Psoas muscle (tissue), 8 donors: ENCODE results near the gene SLC2A2. TPM values are rescaled to one million over a fixed set of nuclear protein-coding genes. Genes with fewer than 3 reads are reported as not detected.

Experiments used
- ATAC-seq, 4 donors: fragments of 200-7000 bp; cut with Tn5 transposase; one replicate each; pipeline ENCODE4 v1.9.1; 2020; ENCODE audit warnings: moderate library complexity in 3 of 4, mild to moderate bottlenecking in 2 of 4
- DNase-seq, 2 donors: peaks; one replicate each; pipeline ENCODE4 v3.0.0-alpha.2; 2020
- H3K27ac ChIP-seq: fragments of 200-600 bp; one replicate; pipeline ENCODE4 v1.8.0; 2022
- H3K27me3 ChIP-seq, 3 donors: fragments of 200-600 bp in 1 of 3; one replicate each; pipeline versions ENCODE4 v1.6.1 to v1.8.0; 2013 to 2022; ENCODE audit warnings: low read length in 2 of 3, mild to moderate bottlenecking in 2 of 3, moderate library complexity in 1 of 3; ENCODE audit not compliant: insufficient read depth in 3 of 3
- H3K36me3 ChIP-seq, 2 donors: fragments of 200-600 bp in 1 of 2; one replicate each; pipeline versions ENCODE4 v1.6.1 to v1.8.0; 2013 to 2022; ENCODE audit warnings: low read depth in 1 of 2, mild to moderate bottlenecking in 1 of 2, moderate library complexity in 1 of 2; ENCODE audit not compliant: insufficient read depth in 1 of 2
- H3K4me1 ChIP-seq: fragments of 200-600 bp; one replicate; pipeline ENCODE4 v1.8.0; 2022
- H3K4me3 ChIP-seq: fragments of 200-600 bp; one replicate; pipeline ENCODE4 v1.8.0; 2022; ENCODE audit warnings: mild to moderate bottlenecking
- H3K9me3 ChIP-seq: fragments of 200-600 bp; one replicate; pipeline ENCODE4 v1.8.0; 2022
- WGBS, 3 donors: extraction: QIAGEN DNeasy Blood & Tissue Kit; methylation state at CpG; one replicate each; pipeline versions ENCODE4 v1.1.6 to v1.1.7; 2013; 5-methylcytosine and 5-hydroxymethylcytosine counted together
- intact Hi-C, 2 donors: fragments of 100-400 bp; cut with DNase I; formaldehyde crosslinking; loops; one replicate each; pipeline versions ENCODE4 v1.11.0 to v1.14.2; 2022
- long read RNA-seq, 2 donors: library from polyadenylated mRNA; unstranded; transcript quantifications; one replicate each; pipeline ENCODE4 v2.0.0, GENCODE V29; 2021
- polyA plus RNA-seq, 3 donors: library from polyadenylated mRNA; stranded (reverse); fragments of 200-250 nt; gene quantifications; one replicate each; pipeline ENCODE4 v1.2.3, GENCODE V29; 2013
- total RNA-seq, 4 donors: library from RNA; stranded (reverse); fragmentation: NEBNext Ultra II Directional in 2 of 4; extraction: Animal tissue kit (Norgen Biotek cat#: 25700) in 2 of 4; gene quantifications; one replicate each; pipeline versions ENCODE4 v1.2.1 to v1.2.4, GENCODE V29; 2021 to 2023
- TF ChIP-seq, protein P1 (sequence below): fragments of 200-600 bp; IDR thresholded peaks from one replicate; pipeline ENCODE4 v1.8.0; 2022; ENCODE audit warnings: antibody characterized with exemption
- donor health status: healthy with polysubstance abuse.
- donor health status: DM: no; HTN: no; CAD: no; lungs with moderate emphysema.
- donor health status: Bipolar disorder and iron deficiency.
- donor health status: healthy.
- donor health status: DM: yes; HTN: yes; CAD: no.
- donor health status: DM: no; HTN: no; CAD: no.
- donor health status: DM: no; HTN: no; CAD: no.
- donor health status: DM: yes; HTN: yes; CAD: no.

SLC2A2 gene
- not detected for total RNA-seq
- polyA plus RNA-seq: under 1 TPM in 1 of 3 donors, not detected in 2; 0.05 TPM
- long read RNA-seq, donor 1: 0 reads
- long read RNA-seq, donor 2: 0 reads

DNA sequence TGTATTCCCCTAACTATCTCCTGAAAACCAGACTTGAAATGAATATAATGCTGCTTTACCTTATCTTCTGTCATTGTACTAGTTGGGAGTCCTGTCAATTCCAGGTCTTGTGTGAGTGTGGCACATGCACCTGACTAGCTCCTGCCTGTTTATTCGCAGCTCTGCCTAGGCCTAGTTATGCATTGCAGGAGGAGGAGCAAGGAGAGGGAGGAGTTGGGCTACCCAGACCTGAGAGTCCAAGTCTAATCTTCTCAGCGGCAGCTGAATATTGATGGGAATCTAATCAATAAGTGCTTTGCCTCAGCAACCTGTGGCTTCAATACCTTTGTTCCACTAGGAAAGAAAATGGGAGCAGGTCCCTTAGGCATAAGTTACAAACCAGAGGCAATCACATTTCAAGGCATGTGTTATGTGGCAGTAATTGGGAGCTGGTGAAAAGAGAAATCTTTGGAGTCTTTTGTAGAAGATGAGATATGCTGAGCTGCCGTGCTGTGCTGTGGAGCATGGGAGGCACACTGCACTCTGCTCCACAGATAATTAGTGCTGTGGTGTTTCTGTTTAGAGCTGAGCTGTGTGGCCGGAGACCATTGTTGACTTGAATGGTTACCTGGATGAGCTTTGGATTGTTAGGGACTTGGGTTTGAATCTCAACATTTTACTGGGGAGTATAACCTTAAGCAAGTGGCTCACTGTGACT, at the start of gene SLC2A2:
Gene SLC2A2 (minus strand): TSS at position 124 of the 697 bp plus-strand sequence. CDS start 50 bp downstream, at position 74.
- WGBS, 3 donors: 89 to 94% (median 93%) methylated on average over 4 of the region's 4 CpGs
- H3K36me3 ChIP-seq: no peaks in the 10 kb centered on the region
- no peak within 1 kb of the TSS for H3K4me3 ChIP-seq
- ATAC-seq (no peak), DNase-seq (no peak)
- no peaks in the 10 kb centered on the region for H3K9me3 ChIP-seq
- TF ChIP-seq, protein P1, sequence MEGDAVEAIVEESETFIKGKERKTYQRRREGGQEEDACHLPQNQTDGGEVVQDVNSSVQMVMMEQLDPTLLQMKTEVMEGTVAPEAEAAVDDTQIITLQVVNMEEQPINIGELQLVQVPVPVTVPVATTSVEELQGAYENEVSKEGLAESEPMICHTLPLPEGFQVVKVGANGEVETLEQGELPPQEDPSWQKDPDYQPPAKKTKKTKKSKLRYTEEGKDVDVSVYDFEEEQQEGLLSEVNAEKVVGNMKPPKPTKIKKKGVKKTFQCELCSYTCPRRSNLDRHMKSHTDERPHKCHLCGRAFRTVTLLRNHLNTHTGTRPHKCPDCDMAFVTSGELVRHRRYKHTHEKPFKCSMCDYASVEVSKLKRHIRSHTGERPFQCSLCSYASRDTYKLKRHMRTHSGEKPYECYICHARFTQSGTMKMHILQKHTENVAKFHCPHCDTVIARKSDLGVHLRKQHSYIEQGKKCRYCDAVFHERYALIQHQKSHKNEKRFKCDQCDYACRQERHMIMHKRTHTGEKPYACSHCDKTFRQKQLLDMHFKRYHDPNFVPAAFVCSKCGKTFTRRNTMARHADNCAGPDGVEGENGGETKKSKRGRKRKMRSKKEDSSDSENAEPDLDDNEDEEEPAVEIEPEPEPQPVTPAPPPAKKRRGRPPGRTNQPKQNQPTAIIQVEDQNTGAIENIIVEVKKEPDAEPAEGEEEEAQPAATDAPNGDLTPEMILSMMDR: no peak
- no peaks in the 10 kb centered on the region for H3K27me3 ChIP-seq
- intact Hi-C loops: no loop called here
- no peaks in the 10 kb centered on the region for H3K4me1 ChIP-seq
- no peak within 1 kb of the TSS for H3K27ac ChIP-seq

GRCh38 chr3:171072432-171072831, 45.9 kb upstream of the SLC2A2 start:
- H3K4me1 ChIP-seq: no peaks in the 10 kb centered on the region
- intact Hi-C loops: no loop called here

DNA sequence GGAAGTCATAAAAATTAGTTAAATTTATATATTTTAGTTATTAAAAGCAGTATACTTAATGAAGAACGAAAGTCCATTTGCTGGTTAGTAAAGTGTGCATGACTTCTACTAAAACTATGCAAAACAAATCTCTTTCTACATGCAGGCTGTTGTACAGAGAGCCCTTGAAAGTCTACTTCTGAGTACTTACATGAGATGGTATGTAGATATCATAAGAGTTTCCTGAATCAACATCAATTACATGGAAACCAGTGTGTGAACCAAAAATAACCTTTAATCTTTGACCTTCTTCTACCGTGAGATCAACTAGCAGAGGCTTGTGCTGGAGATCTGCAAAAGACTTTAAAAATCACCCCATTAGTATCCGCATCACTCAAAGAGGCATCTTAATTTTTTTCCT, 42.1 kb upstream of the SLC2A2 start:
- H3K9me3 ChIP-seq: no peaks in the 10 kb centered on the region
- intact Hi-C loops: no loop called here
- no peak for ATAC-seq
- H3K27ac ChIP-seq: no peak overlapping the region
- H3K4me3 ChIP-seq: no peak overlapping the region
- H3K36me3 ChIP-seq: peaks cover 3 to 78% of the 10 kb centered on the region in 2 donors
- 75 to 80% (median 77%) methylated on average over 3 of the region's 3 CpGs for WGBS, 3 donors
- no peak for DNase-seq
- no peaks in the 10 kb centered on the region for H3K4me1 ChIP-seq
- TF ChIP-seq, protein P1: no peak
- no peaks in the 10 kb centered on the region for H3K27me3 ChIP-seq

More at GRCh38 chr3:171072432-171072831, 45.9 kb upstream of the SLC2A2 start:
- Histone ChIP-seq H3K27ac (no peak overlapping the region), H3K9me3 (no peaks in the 10 kb centered on the region), H3K36me3 (peaks cover 0 to 76% of the 10 kb centered on the region in 2 donors), H3K4me3 (no peak overlapping the region), H3K27me3 (no peaks in the 10 kb centered on the region)
- TF ChIP-seq, protein P1: no peak
- ATAC-seq (no peak), DNase-seq (no peak)

DNA sequence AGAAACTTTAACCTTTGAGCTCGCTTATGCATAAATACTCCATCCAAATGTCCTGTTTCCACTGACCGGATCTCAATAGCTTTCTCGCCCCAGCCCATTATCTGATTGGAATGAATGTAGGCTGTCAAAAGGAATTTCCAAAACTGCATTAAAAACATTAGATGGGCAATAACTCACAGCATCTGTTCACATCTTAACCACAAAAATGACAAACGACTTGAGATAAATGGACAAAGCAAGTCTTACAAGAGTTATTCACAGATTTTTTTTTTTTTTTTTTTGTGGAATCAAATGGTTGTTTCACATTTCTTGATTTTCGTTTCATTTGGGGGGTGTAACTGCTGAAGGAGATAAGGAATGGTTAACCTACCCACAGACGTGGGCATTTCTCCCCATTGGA, 39.7 kb upstream of the SLC2A2 start:
- TF ChIP-seq, protein P1: no peak
- no peaks in the 10 kb centered on the region for H3K9me3 ChIP-seq
- no peak overlapping the region for H3K27ac ChIP-seq
- intact Hi-C loops: no loop called here
- no peak overlapping the region for H3K4me3 ChIP-seq
- peaks cover 8 to 73% of the 10 kb centered on the region in 2 donors for H3K36me3 ChIP-seq
- 91 to 93% (median 92%) methylated on average over 6 of the region's 6 CpGs for WGBS, 3 donors
- H3K27me3 ChIP-seq: no peaks in the 10 kb centered on the region
- no peaks in the 10 kb centered on the region for H3K4me1 ChIP-seq
- no peak for DNase-seq
- no peak for ATAC-seq

- peaks cover 8 to 69% of the 10 kb centered on the region in 2 donors for H3K36me3 ChIP-seq
- DNase-seq: no peak
These were observed 39.2 kb upstream of the SLC2A2 start for GRCh38 chr3:171065732-171066131.

More at GRCh38 chr3:171065732-171066131, 39.2 kb upstream of the SLC2A2 start:
- Histone ChIP-seq H3K9me3 (no peaks in the 10 kb centered on the region), H3K27me3 (no peaks in the 10 kb centered on the region), H3K27ac (no peak overlapping the region), H3K4me3 (no peak overlapping the region), H3K4me1 (no peaks in the 10 kb centered on the region)
- WGBS, 3 donors: 88 to 93% (median 92%) methylated on average over 1 of the region's 1 CpG
- TF ChIP-seq, protein P1: no peak
- no peak for ATAC-seq
- intact Hi-C loops: no loop called here
